NCI-H1105 treated with DMSO at 0.1 percent for 48 hours (cell line): ENCODE results near the gene RPS15A.
"Not testable (repeated sequence)": the region's sequence is repeated elsewhere in the genome, so short reads cannot be mapped to it uniquely, and the experiment has no call there.

Experiments used
- DNase-seq: peaks from one replicate; lab custom pipeline; 2025; lab: John Stamatoyannopoulos, UW

Gene RPS15A

DNA sequence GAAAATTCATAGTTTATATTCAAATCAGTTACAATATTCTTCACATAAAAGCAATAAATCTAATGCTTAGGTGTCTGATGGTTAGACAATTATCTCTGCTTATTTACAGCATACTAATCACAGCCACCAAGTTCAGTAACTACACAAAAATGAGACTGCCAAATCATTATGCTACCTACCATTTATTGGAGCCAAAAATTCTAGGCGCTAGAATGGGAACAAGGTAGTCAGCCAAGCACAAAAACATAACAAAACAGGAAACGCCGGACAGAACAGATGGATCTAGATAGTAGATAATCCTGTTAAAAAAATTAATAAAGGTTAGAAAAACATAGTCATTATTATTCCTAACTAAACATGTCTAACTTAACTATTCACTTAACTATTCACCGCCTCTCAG lies 7.6 kb upstream of the RPS15A start:
- DNase-seq = no peak

DNA sequence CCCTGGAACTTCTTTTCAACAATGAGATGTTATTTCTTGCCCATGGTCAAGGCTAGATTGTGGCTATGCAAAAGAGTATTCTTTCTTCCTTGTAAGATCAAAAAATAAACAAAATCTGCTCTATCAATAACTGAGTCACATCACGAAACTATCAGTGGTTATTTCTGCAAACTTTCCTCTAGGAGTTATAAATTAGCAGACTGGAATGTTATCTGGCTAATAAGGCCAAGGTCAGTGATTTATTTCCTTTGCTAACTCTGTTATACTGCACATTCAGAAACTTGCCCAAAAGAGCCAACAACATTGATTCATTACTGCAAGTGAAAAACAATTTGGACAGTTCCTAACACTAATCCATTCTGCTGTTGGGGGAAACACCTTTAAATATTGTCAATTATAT lies 6.2 kb upstream of the RPS15A start:
- no peak for DNase-seq

GRCh38 chr16:18792836-18793433 lies 2.8 kb upstream of the RPS15A start:
- no peak for DNase-seq

DNA sequence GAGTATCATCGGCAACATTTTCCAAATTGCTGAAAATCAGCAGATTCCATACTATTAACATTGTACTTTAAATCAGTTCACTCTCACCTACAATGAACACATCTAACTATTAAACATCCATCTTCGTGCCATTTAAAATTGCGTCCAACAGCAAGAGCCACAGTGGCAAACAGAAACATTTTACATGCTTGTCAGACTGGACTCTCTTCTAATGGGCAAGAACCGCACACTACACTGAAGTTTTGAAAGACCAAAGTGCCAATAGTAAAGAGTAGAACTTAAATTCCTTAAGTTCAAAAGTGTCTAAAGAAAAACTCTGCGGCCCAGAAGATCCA lies 652 bp downstream of the RPS15A start:
- no peak for DNase-seq

GRCh38 chr16:18788828-18789514 lies 1.2 kb downstream of the RPS15A start:
- no peak for DNase-seq

DNA sequence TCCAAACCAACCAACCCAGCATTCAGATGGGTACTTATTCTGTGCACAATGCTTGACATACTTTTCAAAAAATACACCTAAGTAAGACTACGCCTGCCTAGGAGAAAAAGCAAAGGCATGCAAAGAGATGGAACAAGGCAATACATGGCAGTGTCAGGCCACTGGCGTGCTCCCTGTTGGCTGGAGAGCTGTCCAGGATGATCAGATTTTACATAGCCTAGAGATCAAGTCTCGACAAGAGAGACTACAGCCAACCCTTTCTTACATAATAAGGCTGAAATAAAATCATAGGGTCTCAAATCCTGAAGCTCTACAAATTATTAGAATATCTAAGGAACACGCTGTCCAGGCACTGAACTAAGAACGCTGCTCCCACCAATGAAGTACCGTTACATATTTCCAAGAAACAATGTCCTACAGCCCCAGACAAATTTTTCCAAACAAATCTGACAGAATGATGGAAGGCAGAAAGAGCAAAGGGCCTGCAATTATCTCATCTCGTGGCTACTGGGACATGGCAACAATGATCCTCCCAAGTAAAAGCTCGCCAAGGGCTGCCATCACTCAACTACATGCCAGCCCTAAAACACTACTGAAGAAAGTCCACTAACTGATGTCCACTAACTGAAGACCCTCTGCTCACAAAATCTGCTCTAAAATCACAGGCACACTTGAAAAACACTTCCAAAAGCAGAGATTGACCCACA lies 5.1 kb downstream of the RPS15A start:
- no peak for DNase-seq

- DNase-seq = no peak
Measured at GRCh38 chr16:18783430-18784341, 6.4 kb downstream of the RPS15A start.

- no peak for DNase-seq
Measured at GRCh38 chr16:18782697-18783429, 7.3 kb downstream of the RPS15A start.

DNA sequence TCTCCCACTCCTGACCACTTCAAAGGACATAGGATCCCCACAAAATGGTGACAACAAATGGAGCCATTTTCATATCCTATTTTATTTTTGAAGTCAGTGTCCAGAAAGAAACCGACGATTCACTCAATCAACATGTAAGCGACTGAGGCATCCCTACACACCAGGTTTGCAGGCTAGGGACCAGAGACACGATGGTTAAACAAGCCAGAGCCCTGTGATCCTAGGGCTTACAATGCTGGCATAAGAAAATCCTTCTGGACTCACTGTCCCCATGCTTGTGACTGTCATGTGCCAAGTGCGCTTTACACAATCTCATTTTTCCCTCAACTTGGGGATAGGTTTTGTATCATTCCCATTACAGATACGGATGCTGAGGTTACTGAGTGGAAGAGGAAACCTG lies 8.9 kb downstream of the RPS15A start:
- not testable (repeated sequence) for DNase-seq

- DNase-seq = not testable (repeated sequence)
Measured at GRCh38 chr16:18780460-18781026, 9.6 kb downstream of the RPS15A start.

- DNase-seq = not testable (repeated sequence)
Measured at GRCh38 chr16:18777664-18778063, 12.5 kb downstream of the RPS15A start.

GRCh38 chr16:18776334-18776733 lies 13.8 kb downstream of the RPS15A start:
- not testable (repeated sequence) for DNase-seq

GRCh38 chr16:18774651-18775050 lies 15.5 kb downstream of the RPS15A start:
- not testable (repeated sequence) for DNase-seq

GRCh38 chr16:18772171-18772570 lies 18.0 kb downstream of the RPS15A start:
- not testable (repeated sequence) for DNase-seq

GRCh38 chr16:18770336-18770962 lies 19.7 kb downstream of the RPS15A start:
- not testable (repeated sequence) for DNase-seq

DNA sequence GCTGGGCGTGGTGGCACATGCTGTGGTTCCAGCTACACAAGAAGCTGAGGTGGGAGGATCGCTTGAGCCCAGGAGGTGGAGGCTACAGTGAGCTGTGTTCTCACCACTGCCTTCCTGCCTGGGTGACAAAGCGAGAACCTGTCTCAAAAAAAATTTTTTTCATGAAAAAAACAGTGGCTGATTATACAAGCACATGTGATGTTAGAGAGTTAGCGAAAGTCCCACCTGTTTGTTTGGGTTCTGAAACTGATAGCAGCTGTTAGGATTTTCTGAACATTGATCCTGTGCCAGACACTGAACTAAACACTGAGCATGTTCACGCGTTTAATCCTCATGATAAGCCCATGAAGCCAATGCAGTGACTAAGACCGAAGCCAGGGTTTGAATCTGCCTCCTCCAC lies 22.9 kb downstream of the RPS15A start:
- DNase-seq = not testable (repeated sequence)

- DNase-seq = not testable (repeated sequence)
Measured at GRCh38 chr16:18762713-18763112, 27.4 kb downstream of the RPS15A start.

- DNase-seq = peak; percentile 6
Measured at GRCh38 chr16:18759598-18760520, 30.3 kb downstream of the RPS15A start.

- not testable (repeated sequence) for DNase-seq
Measured at GRCh38 chr16:18757960-18758660, 32.0 kb downstream of the RPS15A start.
